Tibial artery (tissue), 4 donors: ENCODE measurements around the gene SH3PXD2B.

Experiments
- DNase-seq, 2 donors: peaks; one replicate each; pipeline ENCODE4 v3.0.0-alpha.2; 2019
- H3K27ac ChIP-seq, 2 donors: fragments of 200-600 bp; sonication (generic) in 1 of 2; 1 replicate in 1 of 2; 2 replicates in 1 of 2; pipeline ENCODE4 v1.5.1; 2018 to 2019; ENCODE audit warnings: mild to moderate bottlenecking in 1 of 2
- H3K27me3 ChIP-seq, 2 donors: fragments of 200-600 bp; sonication (generic) in 1 of 2; one replicate each; pipeline versions ENCODE4 v1.5.1 to v1.6.0; 2016 to 2019
- H3K36me3 ChIP-seq, 3 donors: fragments of 200-600 bp; sonication (generic) in 2 of 3; one replicate each; pipeline ENCODE4 v1.5.1; 2016 to 2019; ENCODE audit warnings: mild to moderate bottlenecking in 2 of 3
- H3K4me1 ChIP-seq, 4 donors: fragments of 200-600 bp; sonication (generic) in 2 of 4; 1 replicate in 3 of 4; 2 replicates in 1 of 4; pipeline ENCODE4 v1.5.1; 2016 to 2019
- H3K4me3 ChIP-seq, 2 donors: fragments of 200-600 bp; sonication (generic) in 1 of 2; 1 replicate in 1 of 2; 2 replicates in 1 of 2; pipeline ENCODE4 v1.5.1; 2018 to 2019; ENCODE audit warnings: mild to moderate bottlenecking in 2 of 2
- H3K9me3 ChIP-seq, 3 donors: fragments of 200-600 bp; sonication (generic) in 1 of 3; one replicate each; pipeline ENCODE4 v1.5.1; 2016 to 2019
- intact Hi-C: fragments of 100-400 bp; cut with DNase I; formaldehyde crosslinking; loops from one replicate; pipeline ENCODE4 v1.15.0; 2023; ENCODE audit warnings: low total_unique reads
- TF ChIP-seq, protein P1 (sequence below), 2 experiments: fragments of 200-600 bp in 1 of 2; fragments of 450-650 bp in 1 of 2; IDR thresholded peaks; one replicate each; pipeline ENCODE4 v1.5.1; 2017 to 2019; ENCODE audit warnings: antibody characterized with exemption in 2 of 2, mild to moderate bottlenecking in 1 of 2, moderate library complexity in 1 of 2

The SH3PXD2B gene

DNA sequence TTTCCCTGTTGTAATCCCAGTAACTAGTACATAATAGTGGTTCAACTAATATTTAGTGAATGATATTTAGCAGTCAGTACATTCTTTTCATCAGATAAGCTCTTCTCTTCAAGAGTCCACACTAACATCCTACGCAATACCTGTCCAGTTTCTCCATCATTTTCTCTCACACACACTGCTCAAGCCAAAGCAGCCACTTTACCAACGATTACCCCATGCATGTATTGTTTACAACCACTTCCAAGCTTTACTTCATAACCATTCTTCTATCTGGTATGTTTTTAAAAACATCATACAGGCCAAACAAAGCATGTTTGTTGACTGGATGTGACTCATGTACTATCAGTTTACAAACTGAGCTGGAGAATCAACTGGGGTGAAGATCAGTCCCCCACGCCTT is 178.1 kb downstream of the SH3PXD2B start:
- H3K36me3 ChIP-seq = no peaks in the 10 kb centered on the region
- TF ChIP-seq, protein P1, sequence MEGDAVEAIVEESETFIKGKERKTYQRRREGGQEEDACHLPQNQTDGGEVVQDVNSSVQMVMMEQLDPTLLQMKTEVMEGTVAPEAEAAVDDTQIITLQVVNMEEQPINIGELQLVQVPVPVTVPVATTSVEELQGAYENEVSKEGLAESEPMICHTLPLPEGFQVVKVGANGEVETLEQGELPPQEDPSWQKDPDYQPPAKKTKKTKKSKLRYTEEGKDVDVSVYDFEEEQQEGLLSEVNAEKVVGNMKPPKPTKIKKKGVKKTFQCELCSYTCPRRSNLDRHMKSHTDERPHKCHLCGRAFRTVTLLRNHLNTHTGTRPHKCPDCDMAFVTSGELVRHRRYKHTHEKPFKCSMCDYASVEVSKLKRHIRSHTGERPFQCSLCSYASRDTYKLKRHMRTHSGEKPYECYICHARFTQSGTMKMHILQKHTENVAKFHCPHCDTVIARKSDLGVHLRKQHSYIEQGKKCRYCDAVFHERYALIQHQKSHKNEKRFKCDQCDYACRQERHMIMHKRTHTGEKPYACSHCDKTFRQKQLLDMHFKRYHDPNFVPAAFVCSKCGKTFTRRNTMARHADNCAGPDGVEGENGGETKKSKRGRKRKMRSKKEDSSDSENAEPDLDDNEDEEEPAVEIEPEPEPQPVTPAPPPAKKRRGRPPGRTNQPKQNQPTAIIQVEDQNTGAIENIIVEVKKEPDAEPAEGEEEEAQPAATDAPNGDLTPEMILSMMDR (IDR thresholded peaks at IDR 0.05) = no peak
- H3K4me1 ChIP-seq = peaks cover 0 to 9% (median 3%) of the 10 kb centered on the region in 4 donors
- no peak for DNase-seq
- no peaks in the 10 kb centered on the region for H3K9me3 ChIP-seq
- H3K27me3 ChIP-seq = no peaks in the 10 kb centered on the region
- intact Hi-C loops = no loop called here
- H3K4me3 ChIP-seq = no peak overlapping the region
- no peak overlapping the region for H3K27ac ChIP-seq
